Hepatocyte (in vitro differentiated cells): ENCODE measurements around the gene SLC52A3. TPM values are rescaled to one million over a fixed set of nuclear protein-coding genes. Genes with fewer than 3 reads are reported as not detected.

Source experiments
- DNase-seq: peaks from one replicate; pipeline ENCODE4 v3.0.0-alpha.2; 2016; ENCODE audit warnings: low spot score
- H2AFZ ChIP-seq: fragments of 200-600 bp; sonication (generic); 2 replicates; pipeline ENCODE4 v1.6.0; 2016; ENCODE audit warnings: antibody characterized with exemption, mild to moderate bottlenecking
- H3K27ac ChIP-seq: fragments of 200-600 bp; sonication (generic); 2 replicates; pipeline ENCODE4 v1.5.1; 2016; ENCODE audit warnings: mild to moderate bottlenecking
- H3K27me3 ChIP-seq: fragments of 200-600 bp; sonication (generic); 2 replicates; pipeline ENCODE4 v1.6.1; 2016
- H3K36me3 ChIP-seq: fragments of 200-600 bp; sonication (generic); replicated peaks from 2 replicates; pipeline ENCODE4 v1.5.1; 2016; ENCODE audit warnings: low read depth; ENCODE audit not compliant: insufficient read depth
- H3K4me1 ChIP-seq: fragments of 200-600 bp; sonication (generic); 2 replicates; pipeline ENCODE4 v1.5.1; 2016; ENCODE audit warnings: mild to moderate bottlenecking, moderate library complexity; ENCODE audit not compliant: insufficient read depth
- H3K4me2 ChIP-seq: fragments of 200-600 bp; sonication (generic); 2 replicates; pipeline ENCODE4 v1.6.0; 2016
- H3K4me3 ChIP-seq: fragments of 200-600 bp; sonication (generic); 2 replicates; pipeline ENCODE4 v1.5.1; 2016; ENCODE audit warnings: mild to moderate bottlenecking
- H3K79me2 ChIP-seq: fragments of 200-600 bp; sonication (generic); 2 replicates; pipeline ENCODE4 v1.6.0; 2017; ENCODE audit warnings: mild to moderate bottlenecking
- H3K9me2 ChIP-seq: fragments of 200-600 bp; sonication (generic); replicated peaks from 2 replicates; pipeline ENCODE4 v1.6.0; 2017; ENCODE audit warnings: mild to moderate bottlenecking; ENCODE audit not compliant: insufficient read depth
- H3K9me3 ChIP-seq: fragments of 200-600 bp; sonication (generic); 2 replicates; pipeline ENCODE4 v1.5.1; 2016; ENCODE audit warnings: low read depth, mild to moderate bottlenecking
- H4K20me1 ChIP-seq: fragments of 200-600 bp; sonication (generic); 2 replicates; pipeline ENCODE4 v1.6.0; 2016; ENCODE audit warnings: mild to moderate bottlenecking; ENCODE audit not compliant: insufficient read depth, poor library complexity, severe bottlenecking
- EZH2 ChIP-seq: fragments of 200-600 bp; sonication (generic); IDR thresholded peaks from 2 replicates; pipeline ENCODE4 v1.6.1; 2016; ENCODE audit warnings: antibody characterized with exemption, mild to moderate bottlenecking, borderline replicate concordance
- EZH2phosphoT487 ChIP-seq: fragments of 200-600 bp; sonication (generic); IDR thresholded peaks from one replicate; pipeline ENCODE4 v1.6.1; 2018; ENCODE audit warnings: antibody characterized with exemption, mild to moderate bottlenecking, low read depth, moderate library complexity; ENCODE audit not compliant: unreplicated experiment, severe bottlenecking
- WGBS: methylation state at CpG from one replicate; pipeline ENCODE4 v1.1.6; 2016; ENCODE audit warnings: low lambda C conversion rate; ENCODE audit errors: missing lambda C conversion rate; 5-methylcytosine and 5-hydroxymethylcytosine counted together
- polyA plus RNA-seq: library from polyadenylated mRNA; unstranded; fragments of >200 nt; fragmentation: Nextera tagmentation; extraction: Ambion mirVana; gene quantifications from 2 replicates; pipeline ENCODE4 v1.2.1, GENCODE V29; 2016
- total RNA-seq: library from RNA; depleted of rRNA; stranded (reverse); fragments of >200 nt; gene quantifications from 2 replicates; pipeline ENCODE4 v1.2.3, GENCODE V29; 2014
- TF ChIP-seq, protein P1 (sequence below): fragments of 200-600 bp; sonication (generic); IDR thresholded peaks from 2 replicates; pipeline ENCODE4 v1.5.1; 2016; ENCODE audit warnings: antibody characterized with exemption, mild to moderate bottlenecking; ENCODE audit not compliant: poor library complexity

SLC52A3 gene
- total and polyA plus RNA-seq, 2 experiments from 2014 or later = 0.33 to 0.35 TPM

DNA sequence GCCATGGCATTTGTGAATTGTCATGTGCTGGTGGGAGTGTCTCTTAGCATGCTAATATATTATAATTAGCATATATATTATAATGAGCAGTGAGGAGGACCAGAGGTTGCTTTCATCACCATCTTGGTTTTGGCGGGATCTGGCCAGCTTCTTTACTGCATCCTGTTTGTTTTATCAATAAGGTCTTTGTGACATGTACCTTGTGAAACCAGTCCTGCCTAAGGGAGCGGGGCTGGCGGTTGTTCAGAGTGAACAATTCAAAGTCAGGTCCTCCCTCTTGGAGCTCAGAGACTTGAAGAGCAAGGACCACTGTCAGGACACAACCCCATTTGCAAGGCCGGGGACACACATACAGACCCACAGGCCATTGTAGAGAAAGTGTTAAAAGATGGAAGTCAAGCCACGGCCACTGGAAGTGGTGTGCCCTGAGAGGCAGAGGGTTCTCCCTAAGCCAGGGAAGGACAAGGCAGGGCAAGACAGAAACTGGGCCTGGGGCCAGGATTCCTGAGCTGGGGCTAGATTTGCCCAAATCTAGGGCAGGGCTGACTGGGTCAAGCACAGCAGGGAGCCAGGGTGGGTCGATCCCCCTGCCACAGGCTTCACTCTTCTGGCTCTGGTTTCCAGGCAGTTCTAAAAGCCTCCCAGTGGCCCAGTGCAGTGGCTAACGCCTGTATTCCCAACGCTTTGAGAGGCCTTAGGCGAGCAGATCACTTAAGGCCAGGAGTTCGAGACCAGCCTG, 14.2 kb downstream of the SLC52A3 start:
- H3K36me3 ChIP-seq = no peaks in the 10 kb centered on the region
- no peaks in the 10 kb centered on the region for H3K79me2 ChIP-seq
- H3K4me2 ChIP-seq = no peak overlapping the region
- H3K4me1 ChIP-seq = no peaks in the 10 kb centered on the region
- no peaks in the 10 kb centered on the region for H3K9me3 ChIP-seq
- no peaks in the 10 kb centered on the region for H3K9me2 ChIP-seq
- TF ChIP-seq, protein P1, sequence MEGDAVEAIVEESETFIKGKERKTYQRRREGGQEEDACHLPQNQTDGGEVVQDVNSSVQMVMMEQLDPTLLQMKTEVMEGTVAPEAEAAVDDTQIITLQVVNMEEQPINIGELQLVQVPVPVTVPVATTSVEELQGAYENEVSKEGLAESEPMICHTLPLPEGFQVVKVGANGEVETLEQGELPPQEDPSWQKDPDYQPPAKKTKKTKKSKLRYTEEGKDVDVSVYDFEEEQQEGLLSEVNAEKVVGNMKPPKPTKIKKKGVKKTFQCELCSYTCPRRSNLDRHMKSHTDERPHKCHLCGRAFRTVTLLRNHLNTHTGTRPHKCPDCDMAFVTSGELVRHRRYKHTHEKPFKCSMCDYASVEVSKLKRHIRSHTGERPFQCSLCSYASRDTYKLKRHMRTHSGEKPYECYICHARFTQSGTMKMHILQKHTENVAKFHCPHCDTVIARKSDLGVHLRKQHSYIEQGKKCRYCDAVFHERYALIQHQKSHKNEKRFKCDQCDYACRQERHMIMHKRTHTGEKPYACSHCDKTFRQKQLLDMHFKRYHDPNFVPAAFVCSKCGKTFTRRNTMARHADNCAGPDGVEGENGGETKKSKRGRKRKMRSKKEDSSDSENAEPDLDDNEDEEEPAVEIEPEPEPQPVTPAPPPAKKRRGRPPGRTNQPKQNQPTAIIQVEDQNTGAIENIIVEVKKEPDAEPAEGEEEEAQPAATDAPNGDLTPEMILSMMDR = no peak
- no peak for TF ChIP-seq EZH2phosphoT487
- no peak for TF ChIP-seq EZH2
- no peaks in the 10 kb centered on the region for H3K27me3 ChIP-seq
- H2AFZ ChIP-seq = no peak overlapping the region
- no peak for DNase-seq
- no peak overlapping the region for H3K4me3 ChIP-seq
- no peak overlapping the region for H3K27ac ChIP-seq
- WGBS = 76% methylated on average over 10 of the region's 10 CpGs
- no peaks in the 10 kb centered on the region for H4K20me1 ChIP-seq

DNA sequence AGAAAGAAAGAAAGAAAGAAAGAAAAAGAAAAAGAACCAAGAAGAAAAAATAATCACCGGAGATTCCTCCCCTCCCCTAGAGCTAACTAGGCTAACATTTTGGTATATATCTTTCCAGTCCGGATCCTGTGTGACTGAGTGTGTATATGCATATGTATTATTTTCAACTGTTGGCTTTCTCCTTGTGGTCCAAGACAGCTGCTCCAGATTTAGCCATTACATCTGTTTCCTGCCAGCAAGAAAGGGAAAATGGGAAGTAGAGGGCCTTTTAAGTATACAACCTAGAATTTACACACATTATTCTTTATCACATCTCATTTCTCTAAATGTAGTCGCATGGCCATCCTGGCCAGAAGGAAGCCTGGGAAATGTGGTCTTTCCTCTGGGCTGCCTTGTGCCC, 15.2 kb downstream of the SLC52A3 start:
- Histone ChIP-seq H3K9me2 (no peaks in the 10 kb centered on the region), H3K27me3 (no peaks in the 10 kb centered on the region), H3K4me3 (no peak overlapping the region), H3K9me3 (no peaks in the 10 kb centered on the region), H3K4me1 (no peaks in the 10 kb centered on the region), H3K27ac (no peak overlapping the region), H4K20me1 (no peaks in the 10 kb centered on the region), H2AFZ (no peak overlapping the region), H3K4me2 (no peak overlapping the region), H3K36me3 (no peaks in the 10 kb centered on the region), H3K79me2 (no peaks in the 10 kb centered on the region)
- DNase-seq = no peak
- TF ChIP-seq EZH2 (no peak), EZH2phosphoT487 (no peak)
- TF ChIP-seq, protein P1 = no peak
- WGBS = 81% methylated on average over 3 of the region's 3 CpGs

DNA sequence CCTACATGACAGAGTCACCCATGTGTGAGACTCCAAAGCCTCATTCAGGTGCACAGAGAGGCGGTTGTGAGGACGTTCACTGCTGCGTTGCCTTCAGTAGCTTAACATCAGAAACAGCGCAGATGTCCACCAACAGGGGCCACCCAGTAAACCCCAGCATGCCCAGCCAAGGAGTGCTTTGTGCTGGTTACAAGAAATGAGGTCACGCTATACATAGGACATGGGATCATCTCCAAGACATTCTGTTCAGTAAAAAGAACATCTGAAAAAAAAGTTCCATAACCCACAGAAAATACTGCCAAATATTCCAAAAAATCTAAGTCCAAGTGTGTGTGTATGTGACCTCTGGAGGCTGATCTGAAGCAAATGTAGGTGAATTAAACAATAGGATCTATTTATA, 16.0 kb downstream of the SLC52A3 start:
- no peak for TF ChIP-seq EZH2phosphoT487
- TF ChIP-seq, protein P1 = no peak
- no peak for DNase-seq
- Histone ChIP-seq H3K36me3 (no peaks in the 10 kb centered on the region), H3K4me2 (no peak overlapping the region), H2AFZ (no peak overlapping the region), H3K4me3 (no peak overlapping the region), H4K20me1 (no peaks in the 10 kb centered on the region), H3K79me2 (no peaks in the 10 kb centered on the region), H3K27ac (no peak overlapping the region), H3K27me3 (no peaks in the 10 kb centered on the region), H3K9me2 (no peaks in the 10 kb centered on the region), H3K4me1 (no peaks in the 10 kb centered on the region), H3K9me3 (no peaks in the 10 kb centered on the region)
- WGBS = 91% methylated on average over 5 of the region's 5 CpGs
